ENCODE results near the gene ENTPD6.

DNA sequence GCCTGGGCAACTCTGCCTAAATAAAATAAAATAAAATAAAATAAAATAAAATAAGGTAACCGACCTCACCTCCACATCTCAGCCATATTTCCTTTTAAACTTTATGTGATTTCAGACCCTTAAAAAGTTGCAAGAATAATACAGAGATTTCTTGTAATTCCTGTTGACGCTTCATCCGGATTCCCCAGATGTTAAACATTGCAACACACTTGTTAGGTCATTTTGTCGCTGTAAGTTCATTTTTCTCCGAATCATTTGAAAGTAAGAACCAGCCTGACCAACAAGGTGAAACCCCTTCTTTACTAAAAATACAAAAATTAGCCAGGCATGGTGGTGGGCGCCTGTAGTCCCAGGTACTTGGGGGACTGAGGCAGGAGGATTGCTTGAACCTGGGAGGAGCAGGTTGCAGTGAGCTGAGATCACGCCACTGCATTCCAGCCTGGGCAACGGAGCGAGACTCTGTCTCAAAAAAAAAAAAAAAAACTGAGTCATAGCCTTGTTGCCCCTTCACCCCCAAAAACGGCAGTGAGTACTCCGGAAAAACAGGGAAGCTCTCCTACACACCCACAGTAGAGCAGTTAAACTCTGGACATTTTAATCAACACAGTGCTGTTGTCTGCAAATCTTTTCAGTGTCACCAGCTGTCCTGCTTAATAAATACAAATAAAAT lies 58.2 kb downstream of the ENTPD6 start:
- TF ChIP-seq, protein P1, sequence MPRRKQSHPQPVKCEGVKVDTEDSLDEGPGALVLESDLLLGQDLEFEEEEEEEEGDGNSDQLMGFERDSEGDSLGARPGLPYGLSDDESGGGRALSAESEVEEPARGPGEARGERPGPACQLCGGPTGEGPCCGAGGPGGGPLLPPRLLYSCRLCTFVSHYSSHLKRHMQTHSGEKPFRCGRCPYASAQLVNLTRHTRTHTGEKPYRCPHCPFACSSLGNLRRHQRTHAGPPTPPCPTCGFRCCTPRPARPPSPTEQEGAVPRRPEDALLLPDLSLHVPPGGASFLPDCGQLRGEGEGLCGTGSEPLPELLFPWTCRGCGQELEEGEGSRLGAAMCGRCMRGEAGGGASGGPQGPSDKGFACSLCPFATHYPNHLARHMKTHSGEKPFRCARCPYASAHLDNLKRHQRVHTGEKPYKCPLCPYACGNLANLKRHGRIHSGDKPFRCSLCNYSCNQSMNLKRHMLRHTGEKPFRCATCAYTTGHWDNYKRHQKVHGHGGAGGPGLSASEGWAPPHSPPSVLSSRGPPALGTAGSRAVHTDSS (tag by site-specific recombination; IDR thresholded peaks at IDR 0.05): no peak
- TF ChIP-seq ZNF394 (tag by site-specific recombination; IDR thresholded peaks at IDR 0.05; ENCODE audit: borderline replicate concordance) (no peak), ZIC2 (tag by site-specific recombination; IDR thresholded peaks at IDR 0.05) (no peak), ZNF677 (tag by site-specific recombination; IDR thresholded peaks at IDR 0.05) (no peak), KLF16 (tag by site-specific recombination; IDR thresholded peaks at IDR 0.05) (no peak), YY1 (tag by site-specific recombination; IDR thresholded peaks at IDR 0.05) (no peak), ZNF707 (tag by site-specific recombination; IDR thresholded peaks at IDR 0.05) (no peak)
- TF ChIP-seq, protein P2, sequence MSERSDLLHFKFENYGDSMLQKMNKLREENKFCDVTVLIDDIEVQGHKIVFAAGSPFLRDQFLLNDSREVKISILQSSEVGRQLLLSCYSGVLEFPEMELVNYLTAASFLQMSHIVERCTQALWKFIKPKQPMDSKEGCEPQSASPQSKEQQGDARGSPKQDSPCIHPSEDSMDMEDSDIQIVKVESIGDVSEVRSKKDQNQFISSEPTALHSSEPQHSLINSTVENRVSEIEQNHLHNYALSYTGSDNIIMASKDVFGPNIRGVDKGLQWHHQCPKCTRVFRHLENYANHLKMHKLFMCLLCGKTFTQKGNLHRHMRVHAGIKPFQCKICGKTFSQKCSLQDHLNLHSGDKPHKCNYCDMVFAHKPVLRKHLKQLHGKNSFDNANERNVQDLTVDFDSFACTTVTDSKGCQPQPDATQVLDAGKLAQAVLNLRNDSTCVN (tag by site-specific recombination; optimal IDR thresholded peaks at IDR 0.05): no peak
- TF ChIP-seq, protein P3, sequence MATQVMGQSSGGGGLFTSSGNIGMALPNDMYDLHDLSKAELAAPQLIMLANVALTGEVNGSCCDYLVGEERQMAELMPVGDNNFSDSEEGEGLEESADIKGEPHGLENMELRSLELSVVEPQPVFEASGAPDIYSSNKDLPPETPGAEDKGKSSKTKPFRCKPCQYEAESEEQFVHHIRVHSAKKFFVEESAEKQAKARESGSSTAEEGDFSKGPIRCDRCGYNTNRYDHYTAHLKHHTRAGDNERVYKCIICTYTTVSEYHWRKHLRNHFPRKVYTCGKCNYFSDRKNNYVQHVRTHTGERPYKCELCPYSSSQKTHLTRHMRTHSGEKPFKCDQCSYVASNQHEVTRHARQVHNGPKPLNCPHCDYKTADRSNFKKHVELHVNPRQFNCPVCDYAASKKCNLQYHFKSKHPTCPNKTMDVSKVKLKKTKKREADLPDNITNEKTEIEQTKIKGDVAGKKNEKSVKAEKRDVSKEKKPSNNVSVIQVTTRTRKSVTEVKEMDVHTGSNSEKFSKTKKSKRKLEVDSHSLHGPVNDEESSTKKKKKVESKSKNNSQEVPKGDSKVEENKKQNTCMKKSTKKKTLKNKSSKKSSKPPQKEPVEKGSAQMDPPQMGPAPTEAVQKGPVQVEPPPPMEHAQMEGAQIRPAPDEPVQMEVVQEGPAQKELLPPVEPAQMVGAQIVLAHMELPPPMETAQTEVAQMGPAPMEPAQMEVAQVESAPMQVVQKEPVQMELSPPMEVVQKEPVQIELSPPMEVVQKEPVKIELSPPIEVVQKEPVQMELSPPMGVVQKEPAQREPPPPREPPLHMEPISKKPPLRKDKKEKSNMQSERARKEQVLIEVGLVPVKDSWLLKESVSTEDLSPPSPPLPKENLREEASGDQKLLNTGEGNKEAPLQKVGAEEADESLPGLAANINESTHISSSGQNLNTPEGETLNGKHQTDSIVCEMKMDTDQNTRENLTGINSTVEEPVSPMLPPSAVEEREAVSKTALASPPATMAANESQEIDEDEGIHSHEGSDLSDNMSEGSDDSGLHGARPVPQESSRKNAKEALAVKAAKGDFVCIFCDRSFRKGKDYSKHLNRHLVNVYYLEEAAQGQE (tag by site-specific recombination; IDR thresholded peaks at IDR 0.05): no peak
- TF ChIP-seq, protein P4, sequence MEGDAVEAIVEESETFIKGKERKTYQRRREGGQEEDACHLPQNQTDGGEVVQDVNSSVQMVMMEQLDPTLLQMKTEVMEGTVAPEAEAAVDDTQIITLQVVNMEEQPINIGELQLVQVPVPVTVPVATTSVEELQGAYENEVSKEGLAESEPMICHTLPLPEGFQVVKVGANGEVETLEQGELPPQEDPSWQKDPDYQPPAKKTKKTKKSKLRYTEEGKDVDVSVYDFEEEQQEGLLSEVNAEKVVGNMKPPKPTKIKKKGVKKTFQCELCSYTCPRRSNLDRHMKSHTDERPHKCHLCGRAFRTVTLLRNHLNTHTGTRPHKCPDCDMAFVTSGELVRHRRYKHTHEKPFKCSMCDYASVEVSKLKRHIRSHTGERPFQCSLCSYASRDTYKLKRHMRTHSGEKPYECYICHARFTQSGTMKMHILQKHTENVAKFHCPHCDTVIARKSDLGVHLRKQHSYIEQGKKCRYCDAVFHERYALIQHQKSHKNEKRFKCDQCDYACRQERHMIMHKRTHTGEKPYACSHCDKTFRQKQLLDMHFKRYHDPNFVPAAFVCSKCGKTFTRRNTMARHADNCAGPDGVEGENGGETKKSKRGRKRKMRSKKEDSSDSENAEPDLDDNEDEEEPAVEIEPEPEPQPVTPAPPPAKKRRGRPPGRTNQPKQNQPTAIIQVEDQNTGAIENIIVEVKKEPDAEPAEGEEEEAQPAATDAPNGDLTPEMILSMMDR (tag by site-specific recombination; IDR thresholded peaks at IDR 0.05): no peak

Measured in HEK293 (cell line).